ENCODE data around the gene NOS3. TPM values are rescaled to one million over a fixed set of nuclear protein-coding genes. Genes with fewer than 3 reads are reported as not detected.

Gene NOS3
- not detected in 2 replicates for polyA plus RNA-seq

DNA sequence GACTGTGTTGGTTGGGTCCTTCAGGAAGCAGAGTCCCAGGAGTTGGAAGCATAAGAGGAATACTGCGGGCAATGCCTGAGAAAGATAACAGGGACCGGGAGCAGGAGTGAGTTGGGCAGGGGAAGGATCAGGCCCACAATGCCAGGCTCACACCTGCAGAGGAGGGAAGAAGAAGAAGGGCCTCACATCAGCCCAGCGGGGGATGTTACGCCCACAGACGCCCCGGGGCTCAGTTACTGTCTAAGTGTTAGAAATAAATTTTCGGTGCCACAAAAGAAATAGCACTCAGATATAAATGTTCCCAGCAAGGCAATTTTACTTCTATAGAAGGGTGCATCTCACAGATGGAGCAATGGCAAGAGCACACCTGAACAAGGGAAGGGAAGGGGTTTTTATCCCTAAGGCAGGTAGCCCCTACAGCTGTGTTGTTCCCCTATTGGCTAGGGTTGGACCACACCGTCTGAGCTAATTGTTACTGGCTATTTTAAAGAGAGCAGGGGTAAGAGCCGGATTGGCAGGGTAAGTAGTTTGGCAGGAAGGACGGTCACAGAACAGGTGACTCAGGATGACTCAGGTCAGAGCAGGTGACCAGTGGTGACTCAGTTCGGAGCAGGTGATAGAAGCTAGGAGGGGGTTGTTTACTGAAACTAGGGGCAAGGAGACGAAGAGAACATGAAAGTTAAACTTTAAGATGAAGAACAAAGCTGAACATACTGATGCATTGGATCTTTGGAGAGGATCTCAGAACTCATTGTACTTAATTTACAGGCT lies at the start of gene NOS3:
Gene NOS3 (plus strand): TSS at position 602 of the 771 bp plus-strand sequence. CDS start 2,787 bp downstream, outside the sequence.

DNA sequence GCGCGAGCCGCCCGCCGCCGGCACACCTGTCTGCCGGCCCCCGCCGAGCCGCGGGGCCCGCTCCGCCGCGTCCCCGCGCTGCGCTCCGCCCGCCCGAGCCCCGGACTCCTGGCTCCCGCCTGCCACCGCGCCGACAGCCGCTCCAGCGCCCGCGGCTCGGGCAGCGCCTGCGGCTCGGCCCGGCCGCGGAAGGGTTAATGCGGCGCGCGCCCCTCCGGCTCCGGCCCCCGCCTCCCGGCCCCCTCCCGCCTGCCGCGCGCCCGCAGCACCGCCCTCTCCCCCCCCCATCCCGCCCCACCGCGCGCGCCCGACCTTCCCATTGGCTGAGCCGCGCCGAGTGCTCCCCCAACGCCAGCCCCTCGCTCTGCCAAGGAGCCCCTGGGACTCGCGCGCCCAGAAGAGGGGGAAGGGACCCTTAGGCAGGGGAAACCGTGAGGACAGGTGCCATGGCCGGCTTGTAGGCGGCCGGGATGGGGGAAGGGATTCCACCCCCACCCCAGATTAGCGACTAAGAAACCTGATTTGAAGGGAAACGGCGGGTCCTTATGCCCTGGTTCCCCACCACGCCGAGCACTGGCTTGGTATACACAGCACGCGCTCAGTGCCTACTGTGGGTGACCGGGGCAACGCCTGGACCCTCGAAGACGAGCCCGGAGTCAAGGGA lies 12.6 kb upstream of the NOS3 start, which contains the start of gene KCNH2:
Gene KCNH2 (minus strand): TSS at position 196 of the 664 bp plus-strand sequence. CDS start 408 bp downstream, outside the sequence.

DNA sequence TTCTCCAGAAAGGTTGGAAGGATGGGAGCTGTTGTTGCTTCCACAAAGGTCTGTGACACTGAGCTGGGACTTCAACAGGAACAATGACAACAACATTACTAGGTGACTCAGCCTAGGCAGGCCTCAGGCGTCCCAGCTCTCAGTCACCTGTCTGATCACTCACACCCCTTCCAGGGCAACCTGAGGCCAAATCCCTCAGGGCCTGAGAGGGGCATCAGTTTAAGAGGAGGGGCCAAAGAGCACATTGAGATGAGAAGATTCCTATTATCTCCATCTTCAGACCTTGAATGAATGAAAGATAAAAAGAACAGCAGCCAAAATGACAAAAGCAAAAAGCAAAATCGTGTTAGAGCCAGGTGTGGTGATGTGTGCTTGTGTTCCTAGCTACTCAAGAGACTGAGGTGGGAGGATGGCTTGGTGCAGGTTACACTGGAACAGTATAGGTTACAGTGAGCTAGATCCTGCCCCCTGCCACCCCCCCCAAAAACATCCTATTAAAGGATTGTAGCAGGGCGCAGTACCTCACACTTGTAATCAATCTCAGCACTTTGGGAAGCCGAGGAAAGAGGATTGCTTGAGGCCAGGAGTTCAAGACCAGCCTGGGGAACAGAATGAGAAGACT lies 33.7 kb downstream of the NOS3 start, which contains the start of gene ATG9B:
Gene ATG9B (minus strand): TSS at position 60 of the 622 bp plus-strand sequence. CDS start 71 bp downstream, outside the sequence.

DNA sequence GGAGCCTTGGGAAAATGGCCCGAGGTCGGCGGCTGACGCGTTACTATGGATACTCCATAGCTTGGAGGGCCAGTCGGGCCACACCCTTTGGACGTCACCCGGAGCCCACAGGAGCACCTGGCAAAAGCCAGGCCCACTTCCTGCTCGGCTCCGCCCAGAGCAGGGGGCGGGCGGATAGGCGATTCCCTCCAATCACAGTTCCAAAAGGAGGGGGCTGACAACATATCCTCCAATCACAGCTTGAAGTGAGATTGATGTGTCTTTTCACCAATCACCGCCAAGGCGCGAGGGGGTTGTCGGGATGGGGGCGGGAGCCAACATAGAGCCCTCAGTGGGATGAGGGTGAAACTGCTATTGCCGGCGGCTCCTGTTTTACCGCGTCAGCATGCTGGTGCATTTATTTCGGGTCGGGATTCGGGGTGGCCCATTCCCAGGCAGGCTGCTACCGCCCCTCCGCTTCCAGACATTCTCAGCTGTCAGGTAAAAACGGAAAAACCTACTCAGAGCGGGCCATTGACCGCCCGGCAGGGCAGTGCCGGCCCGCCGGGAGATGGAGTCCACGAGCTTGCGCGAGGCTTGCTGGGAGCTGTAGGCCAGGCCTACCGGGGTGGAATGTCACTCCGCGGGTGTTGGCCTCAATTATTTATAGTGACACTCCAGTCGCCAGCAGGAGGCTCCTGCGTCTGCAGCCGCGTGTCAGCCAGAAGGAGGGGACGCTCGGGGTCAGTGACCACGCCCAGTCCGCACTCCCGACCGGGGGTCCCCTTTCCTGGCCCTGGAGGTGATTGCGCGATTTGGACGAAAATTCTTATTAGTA lies 37.5 kb downstream of the NOS3 start, which contains the start of gene ABCB8:
Gene ABCB8 (plus strand): TSS at position 320 of the 817 bp plus-strand sequence. CDS start 66 bp downstream, at position 386.

DNA sequence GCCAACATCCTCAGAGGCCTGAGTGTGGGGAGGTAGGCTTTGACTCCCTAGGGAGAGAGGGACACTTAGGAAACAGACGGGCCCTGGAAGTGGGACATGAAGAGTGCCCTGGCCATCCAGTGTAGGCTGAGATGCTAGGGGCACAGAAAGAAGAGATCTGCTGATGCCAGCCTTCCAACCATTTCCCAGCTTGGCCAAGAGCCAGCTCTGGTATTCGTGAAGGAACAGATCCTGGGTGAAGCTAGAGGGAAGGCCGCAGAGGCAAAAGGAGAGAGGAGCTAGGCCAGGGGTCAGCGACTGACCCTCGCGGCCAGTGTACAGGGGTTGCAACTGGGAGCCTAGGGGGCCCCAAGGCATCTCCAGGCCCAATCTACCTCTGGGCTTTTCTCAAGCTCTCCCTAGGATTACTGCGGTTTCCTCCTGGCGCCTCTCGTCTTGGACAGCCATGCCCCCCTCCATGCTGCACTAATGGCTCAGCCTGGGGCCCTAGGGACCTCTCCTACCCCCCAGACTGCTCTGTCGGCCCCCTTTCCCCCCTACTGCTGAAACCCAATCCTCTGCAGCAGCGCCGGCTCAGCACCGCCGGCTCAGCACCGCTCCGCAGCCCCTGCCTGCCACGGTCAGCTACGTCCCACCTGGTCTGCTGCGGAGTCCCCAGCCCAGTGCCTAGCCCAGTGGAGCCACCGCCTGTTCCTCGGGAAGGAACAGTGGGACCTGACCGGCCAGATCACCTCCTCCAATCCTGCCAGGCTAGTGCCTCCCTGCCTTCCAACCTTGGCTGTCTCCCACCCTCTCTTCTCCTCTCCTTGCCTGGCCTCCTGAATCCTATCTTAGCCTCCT lies 57.4 kb downstream of the NOS3 start, which contains the start of gene ASIC3:
Gene ASIC3 (plus strand): TSS at position 556 of the 840 bp plus-strand sequence. CDS start 355 bp downstream, outside the sequence.

DNA sequence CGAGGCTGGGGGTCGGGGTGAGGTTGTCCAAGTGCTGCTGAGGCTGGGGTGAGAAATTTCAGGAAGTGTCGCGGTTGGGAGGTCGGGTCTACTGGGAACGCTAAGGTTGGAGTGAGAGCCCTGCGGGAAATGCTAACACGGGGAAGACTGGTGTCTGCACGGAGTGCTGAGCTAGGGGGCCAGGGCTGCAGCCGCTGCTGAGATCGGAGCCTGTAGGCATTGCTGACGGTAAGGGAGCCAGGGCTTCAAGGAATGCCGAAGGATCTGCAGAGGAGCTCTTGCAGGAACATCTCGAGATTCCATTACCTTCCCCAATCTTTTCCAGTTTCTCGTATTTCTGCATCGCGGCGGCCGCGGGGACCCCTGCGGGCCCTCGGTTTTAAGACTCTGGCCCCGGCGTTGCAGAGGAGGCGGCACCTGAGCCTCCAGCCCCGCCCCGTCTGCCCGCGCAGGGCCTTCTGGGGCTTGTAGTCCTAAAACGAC lies 66.7 kb downstream of the NOS3 start, which contains the start of gene CDK5:
Gene CDK5 (minus strand): TSS at position 392 of the 483 bp plus-strand sequence. CDS start 49 bp downstream, at position 343.

DNA sequence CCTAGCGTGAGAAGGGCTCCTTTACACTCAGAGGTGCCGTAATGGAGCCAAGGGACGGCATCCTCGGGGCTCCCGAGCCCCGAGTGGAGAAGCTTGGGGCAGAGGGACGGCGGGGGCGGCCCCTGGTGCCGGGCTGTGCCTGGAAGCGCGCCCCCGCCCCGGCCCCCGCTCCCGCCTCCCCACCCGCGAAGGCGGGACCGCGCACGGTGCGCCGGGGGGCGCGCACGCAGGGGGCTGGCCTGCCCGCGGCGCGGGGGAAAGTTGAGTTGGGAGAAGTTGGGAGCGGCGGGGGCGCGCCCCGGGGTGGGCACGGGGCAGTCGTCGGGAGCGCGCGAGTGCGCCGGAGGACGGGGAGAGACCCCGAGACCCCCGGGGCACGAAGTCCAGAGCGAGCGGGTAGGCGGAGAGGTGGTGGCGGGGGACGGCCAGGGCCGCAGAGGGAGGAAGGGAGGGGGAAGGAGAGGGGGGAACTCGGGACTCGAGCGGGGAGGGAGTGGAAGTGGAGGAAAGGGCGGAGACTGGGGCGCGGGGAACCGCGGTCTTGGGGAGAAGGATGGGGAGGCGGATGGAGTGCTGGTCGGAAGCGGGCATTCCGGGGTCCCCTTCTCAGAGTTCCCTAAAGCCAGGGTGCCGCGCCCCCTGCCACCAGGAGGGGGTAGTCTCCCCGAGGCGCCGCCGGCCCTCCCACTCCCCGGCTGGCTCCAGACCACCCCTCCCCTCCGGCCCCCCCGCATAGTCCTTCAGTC lies 68.7 kb downstream of the NOS3 start, which contains the start of gene SLC4A2:
Gene SLC4A2 (plus strand): TSS at position 223 of the 746 bp plus-strand sequence. CDS start 2,399 bp downstream, outside the sequence.

Other genes starting within 250 kb of the NOS3 start
- 2.5 TPM in 1 of 2 replicates, not detected in the other for gene TMEM176B, start 190.7 kb upstream of the NOS3 start, polyA plus RNA-seq
- gene TMEM176A, start 190.2 kb upstream of the NOS3 start, polyA plus RNA-seq: 1.2 TPM in 1 of 2 replicates, not detected in the other
- gene AOC1, start 138.5 kb upstream of the NOS3 start, polyA plus RNA-seq: not detected in 2 replicates
- 4.1 and 6.4 TPM in 2 replicates for gene KCNH2, start 12.7 kb upstream of the NOS3 start, polyA plus RNA-seq
- 2.2 TPM in 2 replicates for gene ATG9B, start 33.5 kb downstream of the NOS3 start, polyA plus RNA-seq
- 2.3 and 3.6 TPM in 2 replicates for gene ABCB8, start 37.4 kb downstream of the NOS3 start, polyA plus RNA-seq
- 3.1 and 3.3 TPM in 2 replicates for gene ASIC3, start 57.5 kb downstream of the NOS3 start, polyA plus RNA-seq
- 109 and 121 TPM in 2 replicates for gene CDK5, start 66.9 kb downstream of the NOS3 start, polyA plus RNA-seq
- 2.2 and 8.2 TPM in 2 replicates for gene SLC4A2, start 68.6 kb downstream of the NOS3 start, polyA plus RNA-seq
- gene FASTK, start 89.8 kb downstream of the NOS3 start, polyA plus RNA-seq: 1.3 and 1.9 TPM in 2 replicates
- 0.53 TPM in 1 of 2 replicates, not detected in the other for gene TMUB1, start 92.5 kb downstream of the NOS3 start, polyA plus RNA-seq
- 15.5 and 22.0 TPM in 2 replicates for gene AGAP3, start 95.5 kb downstream of the NOS3 start, polyA plus RNA-seq
- not detected in 2 replicates for gene GBX1, start 176.7 kb downstream of the NOS3 start, polyA plus RNA-seq
- not detected in 2 replicates for gene ASB10, start 196.2 kb downstream of the NOS3 start, polyA plus RNA-seq
- gene H2BK1, start 219.5 kb downstream of the NOS3 start, polyA plus RNA-seq: not detected in 2 replicates
- gene ABCF2, start 236.2 kb downstream of the NOS3 start, polyA plus RNA-seq: 11.9 and 16.6 TPM in 2 replicates
- gene CHPF2, start 241.5 kb downstream of the NOS3 start, polyA plus RNA-seq: 0.94 and 2.9 TPM in 2 replicates

Data from Purkinje cell (primary cell).